PC-3 (cell line): ENCODE data around the gene ATXN1L. TPM values are rescaled to one million over a fixed set of nuclear protein-coding genes. Genes with fewer than 3 reads are reported as not detected.
"Not testable (repeated sequence)": the region's sequence is repeated elsewhere in the genome, so short reads cannot be mapped to it uniquely, and the experiment has no call there.

Experiments used
- ATAC-seq: fragments of 200-7000 bp; cut with Tn5 transposase; 2 replicates; pipeline ENCODE4 v1.9.1; 2020; ENCODE audit warnings: mild to moderate bottlenecking, moderate library complexity
- BruUV-seq: library from RNA; stranded (reverse); fragments of 400-500 nt; replicated peaks from 2 replicates; lab custom pipeline; 2021; lab: Mats Ljungman, UMichigan
- CTCF ChIA-PET: fragments of 300-600 bp; sonication (Branson Sonifier 250); formaldehyde crosslinking; loops from one replicate; lab custom pipeline; 2022; ENCODE audit warnings: antibody characterized with exemption; lab: Charles Lee
- POLR2A ChIA-PET: fragments of 300-600 bp; sonication (Branson Sonifier 250); formaldehyde crosslinking; loops from one replicate; lab custom pipeline; 2022; ENCODE audit warnings: antibody characterized with exemption; ENCODE audit not compliant: unreplicated experiment; lab: Charles Lee
- DNase-seq: peaks from one replicate; pipeline ENCODE4 v3.0.0-alpha.2; 2015
- H2AFZ ChIP-seq: fragments of 300-600 bp; sonication (generic); 2 replicates; pipeline ENCODE4 v1.6.0; 2016; ENCODE audit warnings: antibody characterized with exemption, low read length
- H3F3A ChIP-seq: fragments of 300-600 bp; sonication (generic); one replicate; pipeline ENCODE4 v1.6.0; 2017; ENCODE audit warnings: antibody characterized with exemption, low read length, control low read depth, mild to moderate bottlenecking; ENCODE audit not compliant: unreplicated experiment
- H3K27ac ChIP-seq: fragments of 300-600 bp; sonication (generic); 2 replicates; pipeline ENCODE4 v1.5.1; 2016; ENCODE audit warnings: mild to moderate bottlenecking, low read length
- H3K27me3 ChIP-seq: fragments of 300-600 bp; sonication (generic); 2 replicates; pipeline ENCODE4 v1.6.1; 2016; ENCODE audit warnings: low read length, mixed read lengths
- H3K36me3 ChIP-seq: fragments of 300-600 bp; sonication (generic); 2 replicates; pipeline ENCODE4 v1.6.1; 2016; ENCODE audit warnings: low read depth, mixed run types, low read length, mixed read lengths
- H3K4me1 ChIP-seq: fragments of 300-600 bp; sonication (generic); 2 replicates; pipeline ENCODE4 v1.5.1; 2016; ENCODE audit warnings: low read length; ENCODE audit not compliant: insufficient read depth
- H3K4me2 ChIP-seq: fragments of 300-600 bp; sonication (generic); 2 replicates; pipeline ENCODE4 v1.6.0; 2016; ENCODE audit warnings: low read length
- H3K4me3 ChIP-seq: fragments of 300-600 bp; sonication (generic); 2 replicates; pipeline ENCODE4 v1.5.1; 2016; ENCODE audit warnings: mild to moderate bottlenecking, low read length, mixed read lengths
- H3K79me2 ChIP-seq: fragments of 300-600 bp; sonication (generic); 2 replicates; pipeline ENCODE4 v1.6.1; 2017; ENCODE audit warnings: low read length, mixed read lengths
- H3K9ac ChIP-seq: fragments of 300-600 bp; sonication (generic); 2 replicates; pipeline ENCODE4 v1.6.0; 2016; ENCODE audit warnings: mild to moderate bottlenecking, low read length
- H3K9me2 ChIP-seq: fragments of 300-600 bp; sonication (generic); replicated peaks from 2 replicates; pipeline ENCODE4 v1.6.1; 2016; ENCODE audit warnings: mixed run types, low read length, mixed read lengths
- H3K9me3 ChIP-seq: fragments of 300-600 bp; sonication (generic); 2 replicates; pipeline ENCODE4 v1.6.1; 2016; ENCODE audit warnings: low read length, mixed read lengths
- H4K20me1 ChIP-seq: fragments of 300-600 bp; sonication (generic); 2 replicates; pipeline ENCODE4 v1.6.1; 2016; ENCODE audit warnings: low read length, mixed read lengths
- CTCF ChIP-seq: fragments of 300-600 bp; sonication (generic); conservative IDR thresholded peaks from 2 replicates; pipeline ENCODE4 v1.5.1; 2017; ENCODE audit warnings: antibody characterized with exemption, low read depth, mild to moderate bottlenecking, low read length
- EZH2 ChIP-seq: fragments of 300-600 bp; sonication (generic); IDR thresholded peaks from one replicate; pipeline ENCODE4 v1.6.1; 2017; ENCODE audit warnings: antibody characterized with exemption, mild to moderate bottlenecking, low read length; ENCODE audit not compliant: unreplicated experiment
- EZH2phosphoT487 ChIP-seq: fragments of 300-600 bp; sonication (generic); IDR thresholded peaks from 2 replicates; pipeline ENCODE4 v1.6.1; 2018; ENCODE audit warnings: mild to moderate bottlenecking, antibody characterized with exemption, low read length, borderline replicate concordance
- intact Hi-C: fragments of 100-400 bp; cut with micrococcal nuclease; formaldehyde crosslinking; loops from 2 replicates; pipeline ENCODE4 v1.9.0; 2023
- total RNA-seq: library from RNA; depleted of rRNA; stranded (reverse); fragments of >200 nt; gene quantifications from 2 replicates; pipeline ENCODE4 v1.2.3, GENCODE V29; 2014

The ATXN1L gene
- total RNA-seq, 1 experiment from 2014 or later: 8.5 TPM

GRCh38 chr16:71902656-71903365 is 57.0 kb downstream of the ATXN1L start:
- BruUV-seq: no TSS peak
- Histone ChIP-seq H3K27ac (no peak overlapping the region), H3K4me2 (no peak overlapping the region), H2AFZ (no peak overlapping the region), H3K27me3 (no peaks in the 10 kb centered on the region), H3K4me3 (no peak overlapping the region), H3K9me2 (no peaks in the 10 kb centered on the region), H3K79me2 (peaks cover 100% of the 10 kb centered on the region), H3K9ac (no peak overlapping the region), H3K4me1 (no peaks in the 10 kb centered on the region), H3F3A (no peaks in the 10 kb centered on the region), H3K36me3 (no peaks in the 10 kb centered on the region), H3K9me3 (no peaks in the 10 kb centered on the region), H4K20me1 (peaks cover 45% of the 10 kb centered on the region)
- no peak for DNase-seq
- intact Hi-C loops: no loop called here
- POLR2A ChIA-PET: no interaction called here
- ATAC-seq: no peak
- CTCF ChIA-PET: no interaction called here
- no peak for TF ChIP-seq CTCF
- no peak for TF ChIP-seq EZH2
- no peak for TF ChIP-seq EZH2phosphoT487

DNA sequence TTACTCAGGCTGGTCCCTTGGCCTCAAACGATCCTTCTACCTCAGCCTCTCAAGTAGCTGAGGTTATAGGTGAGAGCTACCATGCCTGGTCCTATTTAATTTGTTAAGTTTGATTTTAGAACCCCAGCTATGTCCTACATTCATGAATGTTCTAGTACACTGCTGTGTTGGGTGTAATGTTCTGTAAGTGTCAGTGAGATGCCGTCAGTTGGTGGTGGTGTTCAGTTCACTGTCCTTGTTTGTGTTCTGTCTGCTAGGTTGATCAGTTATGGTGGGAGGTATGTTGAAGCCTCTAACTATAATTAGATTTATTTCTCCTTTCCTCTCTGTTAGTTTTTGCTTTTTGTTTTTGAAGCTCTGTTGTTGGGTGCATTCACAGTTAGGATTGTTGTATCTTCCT is 57.8 kb downstream of the ATXN1L start:
- Histone ChIP-seq H3K4me1 (no peaks in the 10 kb centered on the region), H3K27me3 (no peaks in the 10 kb centered on the region), H3K4me2 (no peak overlapping the region), H4K20me1 (peaks cover 44% of the 10 kb centered on the region), H2AFZ (no peak overlapping the region), H3K9me3 (no peaks in the 10 kb centered on the region), H3K9ac (no peak overlapping the region), H3K36me3 (no peaks in the 10 kb centered on the region), H3F3A (no peaks in the 10 kb centered on the region), H3K79me2 (peaks cover 100% of the 10 kb centered on the region), H3K9me2 (no peaks in the 10 kb centered on the region), H3K4me3 (no peak overlapping the region), H3K27ac (no peak overlapping the region)
- DNase-seq: no peak
- no TSS peak for BruUV-seq
- no peak for TF ChIP-seq EZH2
- no peak for TF ChIP-seq CTCF
- TF ChIP-seq EZH2phosphoT487: no peak
- POLR2A ChIA-PET: no interaction called here
- intact Hi-C loops: no loop called here
- no peak for ATAC-seq
- CTCF ChIA-PET: no interaction called here

- H3K4me3 ChIP-seq: no peak overlapping the region
- ATAC-seq (no peak), DNase-seq (no peak)
- H4K20me1 ChIP-seq: peaks cover 41% of the 10 kb centered on the region
- intact Hi-C loops: no loop called here
- no peaks in the 10 kb centered on the region for H3F3A ChIP-seq
- H3K4me2 ChIP-seq: no peak overlapping the region
- H3K27me3 ChIP-seq: no peaks in the 10 kb centered on the region
- H3K9me3 ChIP-seq: no peaks in the 10 kb centered on the region
- BruUV-seq: no TSS peak
- no peak overlapping the region for H3K9ac ChIP-seq
- ChIA-PET POLR2A (interaction anchor here (0.6 kb wide), 1 partner anchor 14 kb away, joined by 7 read pairs; no protein-coding TSS in a partner anchor), CTCF (no interaction called here)
- H3K36me3 ChIP-seq: no peaks in the 10 kb centered on the region
- H3K4me1 ChIP-seq: no peaks in the 10 kb centered on the region
- TF ChIP-seq EZH2 (no peak), CTCF (no peak), EZH2phosphoT487 (no peak)
- H2AFZ ChIP-seq: no peak overlapping the region
- no peak overlapping the region for H3K27ac ChIP-seq
- no peaks in the 10 kb centered on the region for H3K9me2 ChIP-seq
- H3K79me2 ChIP-seq: peaks cover 100% of the 10 kb centered on the region
Measured at GRCh38 chr16:71904239-71904638, 58.5 kb downstream of the ATXN1L start.

GRCh38 chr16:71905765-71906164 is 60.0 kb downstream of the ATXN1L start:
- H3K27ac ChIP-seq, H3K27me3 ChIP-seq, H3K4me3 ChIP-seq, intact Hi-C loops, H3K9ac ChIP-seq, ATAC-seq, H2AFZ ChIP-seq, H3K4me2 ChIP-seq, DNase-seq, H3K9me2 ChIP-seq, BruUV-seq, POLR2A ChIA-PET, H3K4me1 ChIP-seq, H3K9me3 ChIP-seq, H3K36me3 ChIP-seq, CTCF ChIA-PET, H3F3A ChIP-seq: not testable (repeated sequence)
- Histone ChIP-seq H3K79me2 (peaks cover 100% of the 10 kb centered on the region), H4K20me1 (peaks cover 43% of the 10 kb centered on the region)
